ENCODE measurements around the gene LRP1B. TPM values are rescaled to one million over a fixed set of nuclear protein-coding genes. Genes with fewer than 3 reads are reported as not detected.

The LRP1B gene
- total RNA-seq, 1 donor from 2014 or later = not detected

DNA sequence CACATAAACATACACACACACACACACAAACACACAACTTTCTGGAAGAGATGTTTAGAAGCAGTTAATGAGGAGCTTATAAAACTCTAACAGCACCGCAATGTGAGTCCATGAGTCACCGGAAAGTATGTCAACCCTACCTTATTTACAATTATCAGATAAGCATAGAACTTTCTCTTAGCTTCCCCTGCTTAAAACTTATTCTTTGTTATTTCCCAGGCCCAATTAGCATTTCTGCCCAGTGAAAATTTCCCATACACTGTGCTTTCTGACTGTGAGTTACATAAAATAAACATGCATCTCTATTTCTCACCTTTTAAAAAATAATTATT, 737.6 kb downstream of the LRP1B start:
- no peaks in the 10 kb centered on the region for H3K27me3 Mint-ChIP-seq
- peaks cover 2% of the 10 kb centered on the region for H3K9me3 Mint-ChIP-seq
- no peak overlapping the region for H3K27ac Mint-ChIP-seq
- CTCF ChIA-PET = no interaction called here
- POLR2A ChIA-PET = no interaction called here
- H3K4me1 Mint-ChIP-seq = no peaks in the 10 kb centered on the region
- no peak for TF ChIP-seq CTCF (IDR thresholded peaks at IDR 0.05)
- H3K36me3 Mint-ChIP-seq (ENCODE audit: low read depth) = no peaks in the 10 kb centered on the region
- intact Hi-C loops (cut with micrococcal nuclease) = no loop called here
- DNase-seq (no peak), ATAC-seq (ENCODE audit: low read depth) (no peak)
- H3K4me3 Mint-ChIP-seq = no peak overlapping the region

GRCh38 chr2:141392517-141393213, 738.2 kb downstream of the LRP1B start:
- no peaks in the 10 kb centered on the region for H3K4me1 Mint-ChIP-seq
- DNase-seq = no peak
- no peak for ATAC-seq (ENCODE audit: low read depth)
- no peaks in the 10 kb centered on the region for H3K27me3 Mint-ChIP-seq
- H3K27ac Mint-ChIP-seq = no peak overlapping the region
- intact Hi-C loops (cut with micrococcal nuclease) = no loop called here
- TF ChIP-seq CTCF (IDR thresholded peaks at IDR 0.05) = no peak
- no peak overlapping the region for H3K4me3 Mint-ChIP-seq
- POLR2A ChIA-PET = no interaction called here
- CTCF ChIA-PET = no interaction called here
- peaks cover 2% of the 10 kb centered on the region for H3K9me3 Mint-ChIP-seq
- no peaks in the 10 kb centered on the region for H3K36me3 Mint-ChIP-seq (ENCODE audit: low read depth)

DNA sequence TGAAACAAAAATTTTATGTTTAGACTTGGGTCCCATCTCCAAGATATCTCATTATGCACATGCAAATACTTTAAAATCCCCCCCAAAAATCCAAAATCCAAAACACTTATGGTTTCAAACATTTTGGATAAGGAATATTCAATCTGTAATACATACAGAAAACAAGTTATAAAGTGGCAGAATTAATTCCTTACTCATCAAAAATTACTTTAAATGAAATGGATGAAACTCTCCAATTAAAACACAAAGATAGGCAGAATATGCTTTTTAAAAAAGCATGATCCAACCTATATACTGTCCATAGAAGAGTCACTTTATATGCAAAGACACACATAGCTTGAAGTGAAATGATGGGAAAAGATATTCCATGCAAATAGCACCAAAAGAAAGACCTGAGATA, 744.6 kb downstream of the LRP1B start:
- Mint-ChIP-seq H3K27ac (no peak overlapping the region), H3K4me1 (no peaks in the 10 kb centered on the region), H3K27me3 (no peaks in the 10 kb centered on the region), H3K9me3 (no peaks in the 10 kb centered on the region), H3K4me3 (no peak overlapping the region), H3K36me3 (ENCODE audit: low read depth) (no peaks in the 10 kb centered on the region)
- no peak for TF ChIP-seq CTCF (IDR thresholded peaks at IDR 0.05)
- ChIA-PET CTCF (no interaction called here), POLR2A (no interaction called here)
- DNase-seq (no peak), ATAC-seq (ENCODE audit: low read depth) (no peak)
- intact Hi-C loops (cut with micrococcal nuclease) = no loop called here

- DNase-seq (no peak), ATAC-seq (ENCODE audit: low read depth) (no peak)
- Mint-ChIP-seq H3K27me3 (no peaks in the 10 kb centered on the region), H3K27ac (no peak overlapping the region), H3K36me3 (ENCODE audit: low read depth) (no peaks in the 10 kb centered on the region), H3K9me3 (no peaks in the 10 kb centered on the region), H3K4me1 (no peaks in the 10 kb centered on the region), H3K4me3 (no peak overlapping the region)
- CTCF ChIA-PET = no interaction called here
- TF ChIP-seq CTCF (IDR thresholded peaks at IDR 0.05) = no peak
- POLR2A ChIA-PET = no interaction called here
- intact Hi-C loops (cut with micrococcal nuclease) = no loop called here
Observed at GRCh38 chr2:141384676-141385075, 746.1 kb downstream of the LRP1B start.

DNA sequence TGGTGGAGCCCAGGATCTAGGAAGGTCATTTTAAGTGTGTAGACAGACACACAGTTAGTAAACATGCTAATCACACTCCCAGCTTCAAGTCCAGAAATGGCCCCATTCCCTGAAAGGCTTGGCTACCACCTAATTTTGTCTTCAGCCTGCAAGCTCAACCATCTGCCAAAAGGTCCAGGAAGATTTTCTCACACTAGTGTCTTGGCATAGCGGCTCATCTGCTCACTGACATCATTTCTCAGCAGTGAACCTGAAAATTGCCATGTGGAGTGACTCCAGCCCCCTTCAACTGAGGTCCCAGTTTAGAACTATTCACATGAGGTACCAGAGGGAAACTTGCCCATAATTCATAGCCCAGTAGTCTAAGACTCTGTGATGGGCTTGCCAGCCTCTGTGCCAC, 748.9 kb downstream of the LRP1B start:
- ChIA-PET POLR2A (no interaction called here), CTCF (no interaction called here)
- H3K27me3 Mint-ChIP-seq = no peaks in the 10 kb centered on the region

More for the DNA sequence above, 748.9 kb downstream of the LRP1B start:
- Mint-ChIP-seq H3K4me1 (no peaks in the 10 kb centered on the region), H3K36me3 (ENCODE audit: low read depth) (no peaks in the 10 kb centered on the region), H3K27ac (no peak overlapping the region), H3K9me3 (no peaks in the 10 kb centered on the region), H3K4me3 (no peak overlapping the region)
- no peak for TF ChIP-seq CTCF (IDR thresholded peaks at IDR 0.05)
- intact Hi-C loops (cut with micrococcal nuclease) = no loop called here
- ATAC-seq (ENCODE audit: low read depth) = no peak
- no peak for DNase-seq

Data from activated B cell treated with CpG ODN at 0.5 μM for 24 hours (primary cell).